ENCODE data around the gene PATZ1. TPM values are rescaled to one million over a fixed set of nuclear protein-coding genes. Genes with fewer than 3 reads are reported as not detected.

PATZ1 gene
- total and polyA plus RNA-seq, 2 of the 4 experiments (the other 2 are of a cell fraction): 6.5 to 10.5 TPM

DNA sequence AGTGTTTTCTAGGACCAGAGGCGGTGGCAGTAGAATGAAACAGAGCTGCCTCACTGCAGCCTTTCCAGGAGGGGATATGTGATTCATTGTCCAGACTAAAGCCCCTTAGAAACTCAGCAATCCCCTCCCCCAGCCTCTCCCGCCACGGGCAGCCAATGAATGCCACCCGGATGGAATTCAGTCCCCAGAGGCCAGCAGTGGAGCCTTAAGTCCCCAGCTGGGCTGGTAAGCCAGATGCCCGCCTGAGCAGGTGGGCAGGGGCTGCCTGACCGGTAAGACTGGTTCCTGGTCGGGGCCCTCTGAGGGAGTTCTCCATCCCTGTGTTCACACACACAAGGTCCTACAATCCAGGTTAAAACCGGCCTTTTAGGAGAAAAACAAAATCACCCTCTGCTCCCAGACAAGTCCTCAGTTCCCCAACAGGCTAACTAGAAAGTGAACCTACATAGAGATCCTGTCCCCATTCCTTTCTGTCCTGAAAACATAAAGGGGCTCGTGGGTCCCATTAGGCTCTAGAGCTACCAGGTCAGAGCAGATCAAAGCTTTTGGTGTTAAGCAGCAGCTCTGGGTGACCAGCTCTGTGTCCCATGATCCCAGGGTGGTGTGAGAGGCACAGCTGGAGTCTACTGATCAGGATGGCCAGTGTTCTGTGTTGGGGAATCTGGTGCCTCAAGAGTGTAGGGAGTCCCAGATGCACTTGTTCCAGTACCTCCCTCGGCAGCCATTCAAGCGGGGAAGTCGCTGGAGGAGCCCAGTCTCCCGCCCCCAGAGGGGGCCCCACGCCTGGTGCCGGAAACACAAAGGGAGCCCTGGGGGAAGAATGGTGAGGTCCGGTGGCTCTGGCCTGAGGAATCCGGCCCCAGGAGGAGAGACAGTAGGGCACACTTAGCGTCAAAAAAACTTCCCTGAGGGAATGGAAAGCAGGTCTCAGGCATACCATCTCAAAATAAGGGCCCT lies 2.6 kb downstream of the PATZ1 start (continued):
- TF ChIP-seq SMC3 (IDR thresholded peaks at IDR 0.05; ENCODE audit: low read depth, low read length): no peak
- TF ChIP-seq MAFK (IDR thresholded peaks at IDR 0.05; ENCODE audit: low read depth, low read length): no peak
- TF ChIP-seq POLR2A (IDR thresholded peaks at IDR 0.05; ENCODE audit: low read depth, low read length): no peak
- TF ChIP-seq CEBPB (IDR thresholded peaks at IDR 0.05; ENCODE audit: low read depth, low read length): no peak

Measured in IMR-90 (cell line).